HG03457 (cell line): ENCODE results near the gene CAVIN1.
"Not testable (repeated sequence)": the region's sequence is repeated elsewhere in the genome, so short reads cannot be mapped to it uniquely, and the experiment has no call there.

Experiments
- ATAC-seq: cut with Tn5 transposase; IDR thresholded peaks from one replicate; pipeline ENCODE4 v1.9.1; 2021; ENCODE audit warnings: moderate number of reproducible peaks; ENCODE audit not compliant: unreplicated experiment

Gene CAVIN1

GRCh38 chr17:42406615-42407288 lies 16.3 kb downstream of the CAVIN1 start:
- no peak for ATAC-seq

DNA sequence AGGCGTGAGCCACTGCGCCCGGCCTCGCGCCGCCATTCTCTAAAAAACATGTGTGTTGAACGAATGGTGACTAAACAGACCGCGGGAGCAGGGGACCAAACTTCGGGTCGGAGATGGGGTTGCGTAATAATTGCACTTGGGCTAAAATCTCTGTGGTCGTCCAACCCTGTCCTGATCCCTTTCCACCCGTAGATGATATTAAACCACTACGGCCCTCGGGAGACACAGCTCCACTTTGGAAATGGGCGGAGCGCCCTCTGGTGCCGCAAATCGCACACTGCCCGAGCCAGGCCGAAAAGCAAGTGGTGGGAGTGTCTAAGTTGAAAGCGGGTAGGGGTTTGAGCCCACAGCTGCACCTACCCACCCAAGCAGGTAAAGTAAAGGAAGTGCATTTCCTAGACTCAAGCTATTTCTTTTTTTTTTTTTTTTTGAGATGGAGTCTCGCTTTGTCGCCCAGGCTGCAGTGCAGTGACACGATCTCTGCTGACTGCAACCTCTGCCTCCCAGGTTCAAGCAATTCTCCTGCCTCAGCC lies 17.0 kb downstream of the CAVIN1 start:
- no peak for ATAC-seq

DNA sequence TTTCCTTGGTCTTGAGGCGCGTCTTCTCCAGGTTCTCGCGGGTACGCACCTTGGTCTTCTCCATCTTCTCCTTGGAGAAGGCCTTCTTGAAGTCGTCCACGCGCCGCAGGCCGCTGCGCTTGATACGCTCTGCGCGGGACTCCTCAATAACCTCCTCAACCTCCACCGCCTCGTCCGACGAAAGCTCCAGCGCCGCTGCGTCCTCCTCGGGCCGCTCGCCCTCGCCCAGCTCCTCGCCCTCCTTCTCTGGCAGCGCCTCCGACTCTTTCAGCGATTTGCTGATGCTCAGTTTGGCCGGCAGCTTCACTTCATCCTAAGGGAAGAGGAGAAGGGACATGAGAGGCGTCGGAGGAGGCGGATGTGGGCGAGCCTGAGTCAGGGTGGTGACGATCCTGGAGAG lies 18.0 kb downstream of the CAVIN1 start:
- no peak for ATAC-seq

DNA sequence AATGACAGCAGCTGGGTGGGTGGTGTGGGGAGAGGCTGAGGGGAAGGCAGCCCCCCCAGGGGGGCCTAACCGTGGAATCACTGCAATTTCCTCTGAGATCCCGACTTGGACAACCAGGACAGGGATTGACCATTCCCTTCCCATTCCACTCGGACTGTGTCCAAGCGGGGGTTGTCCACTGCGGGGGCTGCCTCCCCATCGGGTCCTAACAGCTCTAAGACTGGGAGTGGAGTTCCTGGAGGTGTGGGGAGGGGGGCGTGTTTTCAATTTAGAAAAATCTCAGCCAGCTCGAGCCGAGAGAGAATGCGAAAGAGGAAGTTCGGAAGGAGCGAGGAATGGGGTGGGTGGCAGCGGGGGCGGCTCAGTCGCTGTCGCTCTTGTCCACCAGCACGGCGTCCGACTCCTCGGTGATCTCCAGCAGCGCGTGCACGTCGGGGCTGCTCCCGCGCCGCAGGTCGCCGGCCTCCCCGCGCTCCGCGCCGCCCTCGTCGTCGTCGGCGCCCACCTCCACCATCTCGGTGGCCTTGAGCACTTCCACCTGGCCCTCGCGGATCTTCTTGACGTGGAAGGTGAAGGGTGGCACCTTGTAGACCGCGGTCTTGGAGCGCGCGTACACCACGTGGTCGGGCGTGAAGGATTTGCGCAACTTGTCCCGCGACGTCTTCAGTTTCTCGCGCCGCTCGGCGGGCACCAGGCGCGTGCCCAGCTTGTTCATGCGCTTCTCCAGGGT lies 18.6 kb downstream of the CAVIN1 start:
- no peak for ATAC-seq

DNA sequence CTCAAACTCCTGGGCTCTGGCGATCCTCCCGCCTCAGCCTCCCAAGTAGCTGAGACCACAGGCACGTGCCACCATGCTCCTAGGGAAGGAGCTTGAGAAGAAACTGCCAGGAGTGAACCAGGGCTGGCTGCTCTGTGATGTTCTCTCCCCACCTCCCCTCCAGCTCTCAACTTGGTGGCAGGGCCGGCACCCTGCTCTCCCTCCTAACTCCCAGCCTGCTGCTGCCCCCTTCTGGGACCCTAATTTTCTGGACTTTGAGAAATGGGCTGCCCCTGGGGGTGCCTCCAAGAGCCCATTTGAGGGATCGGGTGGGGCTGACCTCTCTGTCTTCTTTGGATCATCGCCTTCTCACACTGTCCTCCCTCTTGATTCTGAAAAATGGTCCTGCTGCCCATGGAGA lies 19.9 kb downstream of the CAVIN1 start:
- no peak for ATAC-seq

DNA sequence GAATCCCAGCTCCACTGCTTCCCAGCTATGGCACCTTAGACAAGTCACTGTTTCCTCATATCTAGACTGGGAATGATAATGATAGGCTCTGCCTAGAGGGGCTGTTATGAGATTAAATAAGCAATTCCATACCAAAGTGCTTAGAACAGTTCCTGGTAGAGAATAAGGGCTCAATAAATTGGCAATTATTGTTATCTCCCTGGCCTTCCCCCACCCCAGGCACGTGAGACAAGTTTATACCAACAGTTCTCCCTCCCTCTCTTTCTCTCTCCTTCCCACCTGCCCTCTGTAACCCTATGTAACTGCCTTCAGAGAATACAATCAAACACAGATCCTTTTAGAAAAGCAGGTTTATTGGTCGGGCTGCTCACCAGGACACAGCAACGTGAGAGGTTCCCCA lies 20.9 kb downstream of the CAVIN1 start:
- no peak for ATAC-seq

DNA sequence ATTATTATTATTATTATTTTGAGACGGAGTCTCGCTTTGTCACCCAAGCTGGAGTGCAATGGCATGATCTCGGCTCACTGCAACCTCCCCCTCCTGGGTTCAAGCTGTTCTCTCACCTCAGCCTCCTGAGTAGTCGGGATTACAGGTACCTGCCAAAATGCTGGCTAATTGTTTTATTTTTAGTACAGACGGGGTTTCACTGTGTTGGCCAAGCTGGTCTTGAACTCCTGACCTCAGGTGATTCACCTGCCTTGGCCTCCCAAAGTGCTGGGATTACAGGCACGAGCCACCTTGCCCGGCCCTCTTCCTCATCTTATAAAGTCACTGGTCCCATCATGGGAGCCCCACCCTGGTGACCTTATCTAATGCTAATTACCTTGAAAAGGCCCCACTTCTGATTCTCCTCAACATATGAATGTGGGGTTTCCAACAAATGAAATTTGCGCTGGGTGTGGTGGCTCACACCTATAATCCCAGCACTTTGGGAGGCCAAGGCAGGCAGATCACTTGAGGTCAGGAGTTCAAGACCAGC lies 22.1 kb downstream of the CAVIN1 start:
- ATAC-seq = not testable (repeated sequence)

- ATAC-seq = no peak
Measured at GRCh38 chr17:42399948-42400843, 22.9 kb downstream of the CAVIN1 start.

DNA sequence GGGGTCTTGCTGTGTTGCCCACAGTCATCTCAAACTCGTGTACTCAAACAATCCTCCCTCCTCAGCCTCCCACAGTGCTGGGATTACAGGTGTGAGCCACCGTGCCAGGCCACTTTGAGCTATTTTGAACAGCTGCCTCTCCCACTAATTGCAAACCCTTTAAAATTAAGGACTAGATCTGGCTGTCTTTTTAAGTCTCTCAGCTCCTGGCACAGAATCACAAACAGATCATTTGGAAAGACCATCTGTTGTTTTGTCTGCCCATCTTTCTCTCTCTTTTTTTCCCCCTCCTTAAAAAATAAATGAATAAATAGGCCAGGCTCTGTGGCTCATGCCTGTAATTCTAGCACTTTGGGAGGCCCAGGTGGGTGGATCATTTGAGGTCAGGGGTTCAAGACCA lies 23.9 kb downstream of the CAVIN1 start:
- ATAC-seq = no peak

- not testable (repeated sequence) for ATAC-seq
Measured at GRCh38 chr17:42395601-42396000, 27.5 kb downstream of the CAVIN1 start.

DNA sequence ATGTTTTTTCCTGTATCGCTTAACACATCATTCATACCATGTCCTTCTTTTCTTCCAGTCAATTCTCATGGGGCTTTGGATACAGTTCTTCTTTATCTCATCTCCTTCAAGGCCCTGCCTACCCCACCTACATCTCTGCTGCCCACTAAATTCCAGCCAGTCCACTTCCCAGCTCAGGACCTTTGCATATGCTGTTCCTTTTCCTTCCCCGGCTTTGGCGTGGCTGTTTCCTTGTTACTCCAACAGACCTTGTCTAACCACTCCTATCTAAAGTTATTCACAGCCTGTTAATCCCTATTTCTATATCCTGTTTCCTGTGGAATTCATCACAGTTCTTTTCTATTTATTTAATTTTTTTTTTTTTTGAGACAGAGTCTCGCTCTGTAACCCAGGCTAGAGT lies 28.2 kb downstream of the CAVIN1 start:
- no peak for ATAC-seq

GRCh38 chr17:42392692-42393415 lies 30.2 kb downstream of the CAVIN1 start:
- ATAC-seq = no peak

DNA sequence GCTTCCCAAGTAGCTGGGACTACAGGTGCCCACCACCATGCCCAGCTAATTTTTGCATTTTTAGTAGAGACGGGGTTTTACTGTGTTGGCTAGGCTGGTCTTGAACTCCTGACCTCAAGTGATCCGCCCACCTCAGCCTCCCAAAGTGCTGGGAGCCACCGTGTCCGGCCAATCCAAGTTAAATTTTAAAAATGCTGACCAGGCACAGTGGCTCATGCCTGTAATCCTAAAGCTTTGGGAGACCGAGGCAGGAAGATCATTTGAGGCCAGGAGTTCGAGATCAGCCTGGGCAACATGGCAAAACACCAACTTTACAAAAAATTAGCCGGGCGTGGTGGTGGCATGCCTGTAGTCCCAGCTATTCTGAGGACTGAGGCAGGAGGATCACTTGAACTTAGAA lies 31.6 kb downstream of the CAVIN1 start:
- ATAC-seq = not testable (repeated sequence)

GRCh38 chr17:42389899-42390298 lies 33.2 kb downstream of the CAVIN1 start:
- no peak for ATAC-seq

DNA sequence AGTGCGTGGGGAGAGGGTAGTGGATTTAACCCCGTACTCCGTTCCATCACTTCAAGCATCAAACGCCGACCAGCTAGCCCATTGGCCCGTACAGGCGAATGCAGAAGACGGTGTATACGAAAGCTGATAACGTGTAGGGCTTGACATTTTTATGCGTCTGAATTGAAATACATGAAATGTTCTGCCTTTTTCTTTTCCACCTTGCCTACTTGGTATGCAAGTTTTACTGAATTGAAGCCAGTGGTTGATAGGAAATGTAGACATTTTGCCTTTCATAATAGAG lies 34.0 kb downstream of the CAVIN1 start:
- no peak for ATAC-seq

- peak; percentile 77 for ATAC-seq
Measured at GRCh38 chr17:42388381-42389134, 34.5 kb downstream of the CAVIN1 start, which contains the start of gene STAT3. Gene STAT3, minus strand, starts transcription at chr17:42388442. Its CDS starts 39,926 bp downstream, at chr17:42348516.

GRCh38 chr17:42387661-42388380 lies 35.2 kb downstream of the CAVIN1 start:
- no peak for ATAC-seq

DNA sequence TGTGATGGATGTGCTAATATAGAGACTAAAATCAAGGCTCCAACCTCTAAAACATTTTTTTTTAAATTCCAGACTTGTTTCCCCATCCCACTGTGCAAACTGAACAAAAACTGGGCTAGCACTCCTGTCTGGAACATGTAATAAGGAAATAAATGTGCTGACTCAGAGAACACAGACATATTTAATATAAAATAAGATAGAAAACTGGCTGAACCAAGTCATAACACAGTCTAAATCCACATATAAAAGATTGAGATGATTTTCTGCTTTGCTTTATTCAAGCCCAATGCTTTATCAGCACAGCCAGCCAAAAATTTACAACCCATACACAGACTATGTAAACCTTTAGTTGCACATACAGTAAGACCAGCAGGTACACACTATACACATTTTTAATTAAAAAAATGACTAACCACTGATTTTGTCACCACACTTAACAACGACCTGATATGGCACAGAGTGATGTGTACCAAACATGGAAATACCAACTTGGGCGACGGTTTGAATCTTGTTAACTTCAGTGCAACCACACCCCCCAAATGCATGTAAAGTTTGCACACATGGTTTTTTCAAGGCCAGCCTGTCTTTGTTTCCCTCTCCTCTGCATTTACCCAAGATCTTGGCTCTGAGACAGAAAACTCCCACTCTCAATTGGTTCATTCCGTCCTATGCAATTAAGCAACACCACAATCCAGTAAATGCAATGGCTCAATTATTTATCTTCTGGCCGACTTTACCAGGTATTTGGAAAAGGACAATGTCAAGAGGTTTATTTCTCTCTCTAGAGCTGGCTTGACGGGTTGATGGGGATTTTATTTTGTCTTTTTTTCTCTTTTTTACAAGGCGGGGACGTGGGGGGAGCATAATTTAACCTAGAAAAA lies 36.0 kb downstream of the CAVIN1 start:
- no peak for ATAC-seq
